Non-pigmented ciliary epithelial cell (primary cell): ENCODE data around the gene TBC1D5.
A peak's percentile ranks its signal among the peaks of the same experiment; 100 is the strongest.
"Not testable (repeated sequence)": the region's sequence is repeated elsewhere in the genome, so short reads cannot be mapped to it uniquely, and the experiment has no call there.

Experiments
- DNase-seq: peaks from one replicate; pipeline ENCODE4 v3.0.0-alpha.2; 2010; ENCODE audit warnings: low read depth

TBC1D5 gene

GRCh38 chr3:17411157-17411877 is 331.1 kb downstream of the TBC1D5 start:
- DNase-seq = no peak

GRCh38 chr3:17407576-17407975 is 334.9 kb downstream of the TBC1D5 start:
- DNase-seq = no peak

GRCh38 chr3:17404548-17404947 is 337.9 kb downstream of the TBC1D5 start:
- DNase-seq = no peak

GRCh38 chr3:17402442-17402841 is 340.0 kb downstream of the TBC1D5 start:
- no peak for DNase-seq

GRCh38 chr3:17401912-17402311 is 340.5 kb downstream of the TBC1D5 start:
- no peak for DNase-seq

GRCh38 chr3:17399586-17399985 is 342.8 kb downstream of the TBC1D5 start:
- no peak for DNase-seq

GRCh38 chr3:17398959-17399551 is 343.4 kb downstream of the TBC1D5 start:
- no peak for DNase-seq

GRCh38 chr3:17396036-17396435 is 346.4 kb downstream of the TBC1D5 start:
- DNase-seq = no peak

GRCh38 chr3:17394541-17395155 is 347.8 kb downstream of the TBC1D5 start:
- DNase-seq = no peak

- not testable (repeated sequence) for DNase-seq
These were observed 349.9 kb downstream of the TBC1D5 start for GRCh38 chr3:17392516-17392915.

- no peak for DNase-seq
These were observed 351.6 kb downstream of the TBC1D5 start for GRCh38 chr3:17390785-17391184.

GRCh38 chr3:17387108-17387507 is 355.3 kb downstream of the TBC1D5 start:
- DNase-seq = no peak

GRCh38 chr3:17386432-17386831 is 356.0 kb downstream of the TBC1D5 start:
- no peak for DNase-seq

- DNase-seq = no peak
These were observed 357.7 kb downstream of the TBC1D5 start for GRCh38 chr3:17384567-17385296.

- no peak for DNase-seq
These were observed 369.1 kb downstream of the TBC1D5 start for GRCh38 chr3:17373304-17373703.

- peak; percentile 5 for DNase-seq
These were observed 369.8 kb downstream of the TBC1D5 start for GRCh38 chr3:17372362-17373210.

GRCh38 chr3:17369973-17370372 is 372.5 kb downstream of the TBC1D5 start:
- DNase-seq = no peak

GRCh38 chr3:17367171-17367570 is 375.3 kb downstream of the TBC1D5 start:
- no peak for DNase-seq

- DNase-seq = no peak
These were observed 381.4 kb downstream of the TBC1D5 start for GRCh38 chr3:17360991-17361390.

GRCh38 chr3:17359911-17360310 is 382.5 kb downstream of the TBC1D5 start:
- no peak for DNase-seq

GRCh38 chr3:17357035-17357710 is 385.3 kb downstream of the TBC1D5 start:
- no peak for DNase-seq
